Stimulated activated CD8-positive, alpha-beta memory T cell treated with anti-CD3 and anti-CD28 coated beads, Interleukin-4, amount 100 ng/mL, for 48 hours (primary cell): ENCODE data around the gene PPIH.
"Not testable (repeated sequence)": the region's sequence is repeated elsewhere in the genome, so short reads cannot be mapped to it uniquely, and the experiment has no call there.

Source experiments
- DNase-seq: peaks from one replicate; pipeline ENCODE4 v3.0.0-alpha.2; 2020

The PPIH gene

GRCh38 chr1:42682739-42683531, 24.7 kb downstream of the PPIH start:
- peak; percentile 74 for DNase-seq

- peak; percentile 47 for DNase-seq
These were observed 25.9 kb downstream of the PPIH start for GRCh38 chr1:42684139-42684538.

GRCh38 chr1:42686418-42686817, 28.2 kb downstream of the PPIH start:
- no peak for DNase-seq

GRCh38 chr1:42689912-42690311, 31.7 kb downstream of the PPIH start:
- DNase-seq, result no peak

GRCh38 chr1:42690477-42691156, 32.4 kb downstream of the PPIH start:
- no peak for DNase-seq

GRCh38 chr1:42691157-42691498, 32.9 kb downstream of the PPIH start:
- DNase-seq, result no peak

- no peak for DNase-seq
These were observed 34.2 kb downstream of the PPIH start for GRCh38 chr1:42692461-42692860.

GRCh38 chr1:42692911-42693310, 34.7 kb downstream of the PPIH start:
- DNase-seq, result no peak

- no peak for DNase-seq
These were observed 40.0 kb downstream of the PPIH start for GRCh38 chr1:42698081-42698813.

GRCh38 chr1:42700006-42700405, 41.8 kb downstream of the PPIH start:
- DNase-seq, result no peak

- DNase-seq, result no peak
These were observed 45.8 kb downstream of the PPIH start for GRCh38 chr1:42703888-42704464.

- DNase-seq, result not testable (repeated sequence)
These were observed 54.6 kb downstream of the PPIH start for GRCh38 chr1:42712808-42713207.

- no peak for DNase-seq
These were observed 55.1 kb downstream of the PPIH start for GRCh38 chr1:42713293-42713692.

- DNase-seq, result not testable (repeated sequence)
These were observed 56.2 kb downstream of the PPIH start for GRCh38 chr1:42714441-42714840.

- no peak for DNase-seq
These were observed 62.6 kb downstream of the PPIH start for GRCh38 chr1:42720868-42721267.

GRCh38 chr1:42721926-42722325, 63.7 kb downstream of the PPIH start:
- DNase-seq, result no peak

- DNase-seq, result not testable (repeated sequence)
These were observed 64.2 kb downstream of the PPIH start for GRCh38 chr1:42722403-42722802.

GRCh38 chr1:42723511-42723910, 65.3 kb downstream of the PPIH start:
- DNase-seq, result peak; percentile 24

- DNase-seq, result peak; percentile 8
These were observed 67.6 kb downstream of the PPIH start for GRCh38 chr1:42725820-42726219.
